ENCODE results near the gene LIN28B. TPM values are rescaled to one million over a fixed set of nuclear protein-coding genes. Genes with fewer than 3 reads are reported as not detected.
"Not testable (repeated sequence)": the region's sequence is repeated elsewhere in the genome, so short reads cannot be mapped to it uniquely, and the experiment has no call there.

Gene LIN28B
- total RNA-seq, 2 donors from 2014 or later: not detected

DNA sequence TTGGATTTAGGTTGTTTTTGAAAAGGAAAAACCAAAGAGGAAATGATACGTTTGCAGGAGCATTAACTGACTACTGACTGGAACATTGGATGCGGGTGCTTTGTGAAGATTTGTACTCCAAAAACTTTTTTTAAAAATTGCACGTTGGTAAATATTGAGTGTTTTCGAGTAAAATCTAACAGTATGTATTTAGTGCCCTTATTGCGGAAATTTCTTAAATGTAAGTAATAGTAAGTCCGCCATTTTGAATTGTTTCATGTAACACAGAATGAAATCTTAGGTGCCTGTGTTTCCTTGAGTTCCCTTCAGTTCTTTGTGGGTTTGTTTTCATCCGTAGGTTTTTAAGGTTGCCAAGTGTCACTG, 15.2 kb upstream of the LIN28B start:
- Histone ChIP-seq H3K27me3 (peaks cover 20% of the 10 kb centered on the region in 2 donors), H3K4me3 (peak overlapping the region in 1 of 2 donors; percentile 41), H3K9me3 (peaks cover 0 to 13% of the 10 kb centered on the region in 2 donors), H3K4me1 (peaks cover 0 to 6% of the 10 kb centered on the region in 2 donors), H3K27ac (no peak overlapping the region), H3K36me3 (no peaks in the 10 kb centered on the region)
- TF ChIP-seq, protein P1, sequence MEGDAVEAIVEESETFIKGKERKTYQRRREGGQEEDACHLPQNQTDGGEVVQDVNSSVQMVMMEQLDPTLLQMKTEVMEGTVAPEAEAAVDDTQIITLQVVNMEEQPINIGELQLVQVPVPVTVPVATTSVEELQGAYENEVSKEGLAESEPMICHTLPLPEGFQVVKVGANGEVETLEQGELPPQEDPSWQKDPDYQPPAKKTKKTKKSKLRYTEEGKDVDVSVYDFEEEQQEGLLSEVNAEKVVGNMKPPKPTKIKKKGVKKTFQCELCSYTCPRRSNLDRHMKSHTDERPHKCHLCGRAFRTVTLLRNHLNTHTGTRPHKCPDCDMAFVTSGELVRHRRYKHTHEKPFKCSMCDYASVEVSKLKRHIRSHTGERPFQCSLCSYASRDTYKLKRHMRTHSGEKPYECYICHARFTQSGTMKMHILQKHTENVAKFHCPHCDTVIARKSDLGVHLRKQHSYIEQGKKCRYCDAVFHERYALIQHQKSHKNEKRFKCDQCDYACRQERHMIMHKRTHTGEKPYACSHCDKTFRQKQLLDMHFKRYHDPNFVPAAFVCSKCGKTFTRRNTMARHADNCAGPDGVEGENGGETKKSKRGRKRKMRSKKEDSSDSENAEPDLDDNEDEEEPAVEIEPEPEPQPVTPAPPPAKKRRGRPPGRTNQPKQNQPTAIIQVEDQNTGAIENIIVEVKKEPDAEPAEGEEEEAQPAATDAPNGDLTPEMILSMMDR (IDR thresholded peaks at IDR 0.05): no peak
- no peak for DNase-seq (ENCODE audit: low spot score)

DNA sequence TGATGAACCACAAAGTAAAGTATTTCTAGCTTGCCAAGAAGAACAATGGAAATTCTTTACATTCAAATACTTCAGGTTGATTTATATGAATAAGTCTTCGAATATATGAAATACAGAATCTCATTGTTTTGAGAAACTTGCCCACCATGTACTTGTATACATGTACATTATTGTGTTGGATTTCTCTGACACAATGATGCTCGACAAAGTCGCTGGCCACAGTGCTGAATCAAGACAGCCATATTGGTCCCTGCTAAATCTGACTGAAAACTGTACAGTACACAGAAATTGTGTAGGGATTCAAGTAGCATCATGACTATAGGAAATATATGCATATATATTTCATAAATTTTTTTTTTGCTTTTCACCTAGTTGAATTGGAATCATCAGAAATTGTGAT, 13.1 kb upstream of the LIN28B start:
- Histone ChIP-seq H3K36me3 (no peaks in the 10 kb centered on the region), H3K4me1 (peaks cover 0 to 6% of the 10 kb centered on the region in 2 donors), H3K4me3 (no peak overlapping the region), H3K27ac (no peak overlapping the region), H3K9me3 (peaks cover 0 to 13% of the 10 kb centered on the region in 2 donors), H3K27me3 (peaks cover 20% of the 10 kb centered on the region in 2 donors)
- TF ChIP-seq, protein P1 (IDR thresholded peaks at IDR 0.05): no peak
- DNase-seq (ENCODE audit: low spot score): no peak

DNA sequence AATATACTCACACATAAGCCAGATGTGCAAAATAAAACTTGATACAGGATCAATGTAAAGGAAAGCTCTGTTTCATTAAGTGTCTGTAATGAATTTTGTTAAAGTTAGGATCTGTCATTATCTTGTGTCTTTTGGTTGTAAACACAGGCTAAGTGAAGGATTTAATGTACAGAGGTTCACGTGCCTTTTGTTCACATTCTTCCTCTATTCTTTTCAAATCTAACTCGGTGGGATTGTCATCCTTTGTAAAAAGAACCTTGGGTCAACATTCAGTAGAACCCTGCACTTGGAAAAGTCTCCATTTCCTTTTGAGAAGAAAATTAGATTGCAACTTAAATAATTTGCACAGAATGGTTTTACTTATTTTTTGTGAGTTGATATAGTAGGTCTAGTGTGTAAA, 7.7 kb upstream of the LIN28B start:
- Histone ChIP-seq H3K27ac (no peak overlapping the region), H3K36me3 (no peaks in the 10 kb centered on the region), H3K9me3 (peaks cover 0 to 10% of the 10 kb centered on the region in 2 donors), H3K27me3 (peaks cover 15 to 21% of the 10 kb centered on the region in 2 donors), H3K4me1 (no peaks in the 10 kb centered on the region), H3K4me3 (no peak overlapping the region)
- TF ChIP-seq, protein P1 (IDR thresholded peaks at IDR 0.05): no peak
- DNase-seq (ENCODE audit: low spot score): no peak

DNA sequence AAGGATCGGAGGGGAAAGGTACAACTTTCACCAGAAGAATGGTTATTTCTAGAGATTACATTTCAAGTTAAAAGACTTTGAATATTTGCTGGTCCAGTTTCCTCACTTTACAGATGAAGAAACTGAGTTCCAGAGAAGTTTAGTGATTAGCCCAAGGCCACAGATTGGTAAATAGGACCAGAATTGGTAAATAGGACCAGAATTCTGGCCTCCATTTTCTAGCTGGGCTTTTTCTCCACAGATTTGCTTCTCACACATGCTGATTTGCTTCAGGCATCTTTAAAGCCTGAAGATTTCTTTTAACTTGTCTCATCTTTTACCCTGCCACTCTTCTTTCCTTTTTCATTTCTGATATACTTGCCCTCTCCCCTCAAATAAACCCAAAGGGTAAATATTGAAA, 5.2 kb upstream of the LIN28B start:
- Histone ChIP-seq H3K9me3 (peaks cover 0 to 15% of the 10 kb centered on the region in 2 donors), H3K27ac (no peak overlapping the region), H3K27me3 (peaks cover 21 to 30% of the 10 kb centered on the region in 2 donors), H3K36me3 (no peaks in the 10 kb centered on the region), H3K4me1 (no peaks in the 10 kb centered on the region), H3K4me3 (no peak overlapping the region)
- DNase-seq (ENCODE audit: low spot score): no peak
- TF ChIP-seq, protein P1 (IDR thresholded peaks at IDR 0.05): no peak

DNA sequence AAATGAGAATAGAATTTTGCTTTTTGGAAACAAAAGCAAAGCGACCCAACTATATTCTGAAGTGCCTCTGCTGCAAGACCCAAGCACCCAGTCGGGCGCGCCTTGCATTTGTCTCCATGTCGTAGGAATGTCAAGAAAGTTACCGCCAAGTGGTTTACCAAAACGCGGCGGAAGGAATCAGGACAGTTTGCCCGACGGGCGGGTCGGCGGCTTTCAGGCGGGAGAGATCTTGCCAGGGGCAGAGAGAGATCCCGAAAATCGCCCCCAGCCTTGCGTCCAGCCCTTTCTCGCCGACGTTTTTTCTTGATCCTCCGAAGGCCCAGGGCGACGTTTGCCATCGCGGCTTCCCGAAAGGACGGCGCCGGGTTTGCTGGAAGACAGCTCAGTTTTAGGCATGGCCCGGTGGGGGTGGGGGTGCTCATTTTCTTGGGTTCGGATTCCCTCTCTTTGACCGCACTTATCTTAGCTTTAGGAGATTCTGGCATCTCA, 4.0 kb upstream of the LIN28B start:
- Histone ChIP-seq H3K27me3 (peaks cover 21 to 35% of the 10 kb centered on the region in 2 donors), H3K36me3 (no peaks in the 10 kb centered on the region), H3K4me1 (peaks cover 0 to 3% of the 10 kb centered on the region in 2 donors), H3K9me3 (peaks cover 0 to 15% of the 10 kb centered on the region in 2 donors), H3K27ac (no peak overlapping the region), H3K4me3 (no peak overlapping the region)
- DNase-seq (ENCODE audit: low spot score): no peak
- TF ChIP-seq, protein P1 (IDR thresholded peaks at IDR 0.05): no peak

DNA sequence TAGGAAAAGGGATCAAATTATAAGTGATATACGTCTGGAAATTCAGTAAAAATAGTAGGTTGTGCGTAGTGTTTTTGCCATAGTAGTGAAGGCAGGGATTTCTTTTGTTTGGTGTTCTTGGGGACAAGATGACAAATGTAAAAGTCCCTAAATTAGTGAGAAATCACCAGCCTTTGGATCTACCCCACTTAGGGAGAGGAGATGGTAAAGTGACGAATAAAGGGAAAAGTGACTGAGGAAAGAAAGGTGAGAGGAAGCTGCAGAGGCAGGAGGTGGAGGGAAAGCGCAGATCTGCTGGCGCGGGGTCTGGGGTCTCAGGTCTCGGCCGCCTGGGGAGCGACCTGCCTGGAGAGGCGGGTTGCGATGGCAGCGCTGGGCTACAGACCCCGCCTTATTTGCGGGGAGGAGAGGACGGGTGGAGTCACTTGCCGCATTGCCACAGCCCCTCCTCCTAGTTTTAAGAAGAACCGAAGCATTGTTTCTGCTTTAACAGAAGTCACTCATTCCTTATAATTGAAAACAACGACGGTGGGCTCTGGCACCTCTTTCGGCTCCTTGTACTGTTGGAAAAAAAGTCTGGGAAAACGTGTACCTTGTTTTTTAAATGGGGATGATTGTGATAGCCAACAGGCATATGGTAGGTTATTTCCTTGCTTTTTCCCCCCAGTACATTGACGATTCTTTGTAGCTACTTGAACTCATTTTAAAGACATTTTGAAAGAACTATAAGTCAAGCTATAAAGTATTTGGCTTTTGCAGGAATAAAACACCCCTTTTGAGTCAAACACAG, 3.3 kb upstream of the LIN28B start:
- H3K4me3 ChIP-seq; H3K4me1 ChIP-seq; H3K27ac ChIP-seq; DNase-seq (ENCODE audit: low spot score); H3K36me3 ChIP-seq: not testable (repeated sequence)
- H3K27me3 ChIP-seq: peaks cover 26 to 41% of the 10 kb centered on the region in 2 donors
- H3K9me3 ChIP-seq: peaks cover 0 to 15% of the 10 kb centered on the region in 2 donors
